H9 (cell line): ENCODE measurements around the gene CACNG5. TPM values are rescaled to one million over a fixed set of nuclear protein-coding genes. Genes with fewer than 3 reads are reported as not detected.

Experiments
- DNase-seq: peaks from one replicate; pipeline ENCODE4 v3.0.0-alpha.2; 2017
- H2AFZ ChIP-seq: one replicate; pipeline ENCODE4 v1.6.1; 2013; ENCODE audit warnings: mild to moderate bottlenecking, low read length, control low read depth, moderate library complexity
- H2AK5ac ChIP-seq: 2 replicates; pipeline ENCODE4 v1.6.1; 2013; ENCODE audit warnings: low read length, control low read depth, mixed read lengths; ENCODE audit not compliant: insufficient read length
- H2BK120ac ChIP-seq: one replicate; pipeline ENCODE4 v1.6.1; 2013; ENCODE audit warnings: low read depth, mild to moderate bottlenecking, low read length, control low read depth, inconsistent platforms; ENCODE audit not compliant: poor library complexity, severe bottlenecking
- H2BK12ac ChIP-seq: 2 replicates; pipeline ENCODE4 v1.6.1; 2013; ENCODE audit warnings: low read length, control low read depth, mixed read lengths, low read depth; ENCODE audit not compliant: insufficient read length
- H2BK15ac ChIP-seq: 2 replicates; pipeline ENCODE4 v1.6.1; 2013; ENCODE audit warnings: low read depth, low read length, control low read depth
- H2BK20ac ChIP-seq: one replicate; pipeline ENCODE4 v1.6.1; 2013; ENCODE audit warnings: low read depth, mild to moderate bottlenecking, low read length, control low read depth, inconsistent platforms; ENCODE audit not compliant: poor library complexity, severe bottlenecking
- H2BK5ac ChIP-seq: 2 replicates; pipeline ENCODE4 v1.6.1; 2013; ENCODE audit warnings: low read length, control low read depth, mixed read lengths; ENCODE audit not compliant: insufficient read length
- H3K14ac ChIP-seq: 2 replicates; pipeline ENCODE4 v1.6.1; 2013; ENCODE audit warnings: low read length, control low read depth; ENCODE audit not compliant: insufficient read depth
- H3K18ac ChIP-seq: 2 replicates; pipeline ENCODE4 v1.6.1; 2013; ENCODE audit warnings: low read depth, mild to moderate bottlenecking, mixed read lengths, low read length, control low read depth; ENCODE audit not compliant: insufficient read length
- H3K23ac ChIP-seq: 2 replicates; pipeline ENCODE4 v1.6.1; 2013; ENCODE audit warnings: low read length, control low read depth, mixed read lengths, low read depth; ENCODE audit not compliant: insufficient read length
- H3K23me2 ChIP-seq: 2 replicates; pipeline ENCODE4 v1.6.1; 2013; ENCODE audit warnings: low read depth, mild to moderate bottlenecking, mixed read lengths, low read length, control low read depth; ENCODE audit not compliant: insufficient read length, poor library complexity, severe bottlenecking
- H3K27ac ChIP-seq: 2 replicates; pipeline ENCODE4 v1.5.1; 2013; ENCODE audit warnings: low read length, control low read depth, mixed read lengths, low read depth; ENCODE audit not compliant: insufficient read length
- H3K27me3 ChIP-seq: 2 replicates; pipeline ENCODE4 v1.6.1; 2013; ENCODE audit warnings: low read length, control low read depth, inconsistent platforms; ENCODE audit not compliant: insufficient read depth
- H3K4ac ChIP-seq: 2 replicates; pipeline ENCODE4 v1.6.1; 2013; ENCODE audit warnings: low read depth, mild to moderate bottlenecking, control low read depth, inconsistent platforms, low read length, moderate library complexity
- H3K4me1 ChIP-seq: 2 replicates; pipeline ENCODE4 v1.6.1; 2013; ENCODE audit warnings: low read length, control low read depth, inconsistent platforms; ENCODE audit not compliant: insufficient read depth
- H3K4me2 ChIP-seq: 2 replicates; pipeline ENCODE4 v1.6.1; 2013; ENCODE audit warnings: low read length, control low read depth, mixed read lengths; ENCODE audit not compliant: insufficient read length, insufficient read depth
- H3K56ac ChIP-seq: 2 replicates; pipeline ENCODE4 v1.6.1; 2013; ENCODE audit warnings: low read depth, mild to moderate bottlenecking, mixed read lengths, low read length, control low read depth; ENCODE audit not compliant: insufficient read length
- H3K79me1 ChIP-seq: 2 replicates; pipeline ENCODE4 v1.6.1; 2013; ENCODE audit warnings: low read depth, mild to moderate bottlenecking, moderate library complexity, low read length, control low read depth, inconsistent platforms; ENCODE audit not compliant: insufficient read depth, poor library complexity, severe bottlenecking
- H3K79me2 ChIP-seq: 2 replicates; pipeline ENCODE4 v1.6.1; 2013; ENCODE audit warnings: low read length, control low read depth, inconsistent platforms; ENCODE audit not compliant: insufficient read depth
- H3K9ac ChIP-seq: 2 replicates; pipeline ENCODE4 v1.6.1; 2013; ENCODE audit warnings: low read length, control low read depth, mixed read lengths; ENCODE audit not compliant: insufficient read length; ENCODE audit errors: extremely low read depth
- H3K9me3 ChIP-seq: one replicate; pipeline ENCODE4 v1.6.1; 2013; ENCODE audit warnings: low read depth, low read length, inconsistent platforms; ENCODE audit not compliant: control insufficient read depth
- H3T11ph ChIP-seq: one replicate; pipeline ENCODE4 v1.6.1; 2013; ENCODE audit warnings: mild to moderate bottlenecking, low read length, control low read depth, inconsistent platforms
- H4K20me1 ChIP-seq: one replicate; pipeline ENCODE4 v1.6.1; 2013; ENCODE audit not compliant: control insufficient read depth, insufficient read length, insufficient read depth
- H4K5ac ChIP-seq: 2 replicates; pipeline ENCODE4 v1.6.1; 2013; ENCODE audit warnings: low read depth, mild to moderate bottlenecking, mixed read lengths, low read length, control low read depth; ENCODE audit not compliant: insufficient read length
- H4K8ac ChIP-seq: replicated peaks from 2 replicates; pipeline ENCODE4 v1.6.1; 2013; ENCODE audit warnings: low read length, control low read depth, mixed read lengths, low read depth; ENCODE audit not compliant: insufficient read length
- H4K91ac ChIP-seq: 2 replicates; pipeline ENCODE4 v1.6.1; 2013; ENCODE audit warnings: low read depth, mild to moderate bottlenecking, moderate library complexity, mixed read lengths, low read length, control low read depth; ENCODE audit not compliant: insufficient read length
- H3K27ac Mint-ChIP-seq, 3 experiments: 2 replicates in 2 of 3; 3 replicates in 1 of 3; pipeline ENCODE4 v1.8.0; 2020 to 2021; ENCODE audit warnings: mixed read lengths in 3 of 3, mild to moderate bottlenecking in 1 of 3, moderate library complexity in 1 of 3
- H3K27me3 Mint-ChIP-seq: 2 replicates; pipeline ENCODE4 v1.8.0; 2021; ENCODE audit warnings: low read depth, mild to moderate bottlenecking, moderate library complexity, mixed read lengths
- H3K36me3 Mint-ChIP-seq, 3 experiments: 2 replicates in 2 of 3; 3 replicates in 1 of 3; pipeline ENCODE4 v1.8.0; 2020 to 2021; ENCODE audit warnings: low read depth in 3 of 3, mixed read lengths in 3 of 3; ENCODE audit not compliant: insufficient read depth in 1 of 3
- H3K4me1 Mint-ChIP-seq, 2 experiments: 2 replicates each; pipeline ENCODE4 v1.8.0; 2020; ENCODE audit warnings: mixed read lengths in 2 of 2
- H3K4me3 Mint-ChIP-seq, 2 experiments: 2 replicates in 1 of 2; 3 replicates in 1 of 2; pipeline ENCODE4 v1.8.0; 2020 to 2021; ENCODE audit warnings: mild to moderate bottlenecking in 2 of 2, mixed read lengths in 2 of 2, moderate library complexity in 1 of 2
- H3K9me3 Mint-ChIP-seq, 2 experiments: 2 replicates in 1 of 2; 3 replicates in 1 of 2; pipeline ENCODE4 v1.8.0; 2020; ENCODE audit warnings: mild to moderate bottlenecking in 2 of 2, mixed read lengths in 2 of 2, moderate library complexity in 1 of 2
- WGBS: extraction: QIAGEN DNeasy Blood & Tissue Kit; methylation state at CpG from one replicate; pipeline ENCODE4 v1.1.7; 2013; ENCODE audit warnings: missing lambda C conversion rate, low lambda C conversion rate, mixed read lengths; ENCODE audit not compliant: insufficient read length; ENCODE audit errors: extremely low coverage; 5-methylcytosine and 5-hydroxymethylcytosine counted together
- total RNA-seq: library from RNA; stranded (reverse); gene quantifications from 2 replicates; pipeline ENCODE4 v1.2.1, GENCODE V29; 2021
- TF ChIP-seq, protein P1 (sequence below): fragments of 200-600 bp; sonication (generic); conservative IDR thresholded peaks from 3 replicates; pipeline ENCODE4 v1.8.0; 2021; ENCODE audit warnings: antibody characterized with exemption, mild to moderate bottlenecking

The CACNG5 gene
- total RNA-seq, 1 experiment from 2014 or later: 1.6 TPM

DNA sequence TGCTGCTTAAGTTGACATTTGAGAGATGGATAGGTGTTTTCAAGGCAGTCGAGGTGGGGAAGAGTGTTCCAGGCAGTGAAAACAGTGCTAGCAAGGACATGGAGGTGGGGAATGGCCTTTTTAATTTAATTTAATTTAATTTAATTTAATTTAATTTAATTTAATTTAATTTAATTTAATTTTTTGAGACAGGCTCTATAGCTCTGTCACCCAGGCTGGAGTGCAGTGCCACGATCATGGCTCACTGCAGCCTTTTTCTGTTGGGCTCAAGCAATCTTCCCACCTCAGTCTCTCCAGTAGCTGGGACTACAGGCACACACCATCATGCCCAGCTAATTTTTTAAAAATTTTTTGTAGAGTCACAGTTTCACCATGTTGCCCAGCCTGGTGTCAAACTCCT, 97.4 kb downstream of the CACNG5 start:
- Histone ChIP-seq H2BK15ac (no peak overlapping the region), H2BK20ac (no peak overlapping the region), H3K27ac (no peak overlapping the region), H3K23ac (no peak overlapping the region), H3K4ac (no peak overlapping the region), H4K5ac (no peak overlapping the region), H3K27me3 (no peaks in the 10 kb centered on the region), H3K14ac (no peak overlapping the region), H2BK12ac (no peak overlapping the region), H2BK5ac (no peak overlapping the region), H2AK5ac (no peak overlapping the region), H3K4me2 (no peak overlapping the region), H4K8ac (no peak overlapping the region), H3K9ac (no peak overlapping the region), H3K56ac (no peak overlapping the region), H4K91ac (no peak overlapping the region), H4K20me1 (no peaks in the 10 kb centered on the region), H3K79me1 (no peaks in the 10 kb centered on the region), H3K4me1 (no peaks in the 10 kb centered on the region), H2BK120ac (no peak overlapping the region), H3T11ph (no peak overlapping the region), H3K18ac (no peak overlapping the region), H2AFZ (no peak overlapping the region), H3K79me2 (no peaks in the 10 kb centered on the region), H3K9me3 (no peaks in the 10 kb centered on the region), H3K23me2 (no peaks in the 10 kb centered on the region)
- no CpG with 5 or more reads among the region's 2 CpGs for WGBS
- Mint-ChIP-seq H3K9me3 (peaks cover 19 to 27% of the 10 kb centered on the region in 2 experiments), H3K4me3 (no peak overlapping the region), H3K4me1 (no peaks in the 10 kb centered on the region), H3K36me3 (peaks cover 0 to 7% (median 5%) of the 10 kb centered on the region in 3 experiments; a peak in 5 of 7 replicates), H3K27me3 (peaks cover 8% of the 10 kb centered on the region), H3K27ac (no peak overlapping the region)
- DNase-seq: no peak
- TF ChIP-seq, protein P1, sequence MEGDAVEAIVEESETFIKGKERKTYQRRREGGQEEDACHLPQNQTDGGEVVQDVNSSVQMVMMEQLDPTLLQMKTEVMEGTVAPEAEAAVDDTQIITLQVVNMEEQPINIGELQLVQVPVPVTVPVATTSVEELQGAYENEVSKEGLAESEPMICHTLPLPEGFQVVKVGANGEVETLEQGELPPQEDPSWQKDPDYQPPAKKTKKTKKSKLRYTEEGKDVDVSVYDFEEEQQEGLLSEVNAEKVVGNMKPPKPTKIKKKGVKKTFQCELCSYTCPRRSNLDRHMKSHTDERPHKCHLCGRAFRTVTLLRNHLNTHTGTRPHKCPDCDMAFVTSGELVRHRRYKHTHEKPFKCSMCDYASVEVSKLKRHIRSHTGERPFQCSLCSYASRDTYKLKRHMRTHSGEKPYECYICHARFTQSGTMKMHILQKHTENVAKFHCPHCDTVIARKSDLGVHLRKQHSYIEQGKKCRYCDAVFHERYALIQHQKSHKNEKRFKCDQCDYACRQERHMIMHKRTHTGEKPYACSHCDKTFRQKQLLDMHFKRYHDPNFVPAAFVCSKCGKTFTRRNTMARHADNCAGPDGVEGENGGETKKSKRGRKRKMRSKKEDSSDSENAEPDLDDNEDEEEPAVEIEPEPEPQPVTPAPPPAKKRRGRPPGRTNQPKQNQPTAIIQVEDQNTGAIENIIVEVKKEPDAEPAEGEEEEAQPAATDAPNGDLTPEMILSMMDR: no peak
